H1 (cell line): Measurements from ENCODE around the gene FBXW8. TPM values are rescaled to one million over a fixed set of nuclear protein-coding genes. Genes with fewer than 3 reads are reported as not detected.

Experiments
- CTCF ChIA-PET: fragments of 300-600 bp; sonication (Branson Sonifier 250); formaldehyde crosslinking; loops from one replicate; lab custom pipeline; 2021; ENCODE audit not compliant: partially characterized antibody; lab: Charles Lee
- POLR2A ChIA-PET: fragments of 300-600 bp; sonication (Branson Sonifier 250); formaldehyde crosslinking; loops from one replicate; lab custom pipeline; 2021; ENCODE audit warnings: inconsistent platforms; ENCODE audit not compliant: partially characterized antibody; lab: Charles Lee
- DNase-seq, 2 experiments: peaks; one replicate each; pipeline versions ENCODE4 v3.0.0 to v3.0.0-alpha.2; 2010 to 2022; ENCODE audit warnings: low spot score in 2 of 2, low read depth in 1 of 2, mixed read lengths in 1 of 2
- FAIRE-seq: peaks from 2 replicates; lab custom pipeline; 2011; peaks lifted over from hg19 to GRCh38; lab: Jason Lieb, UNC
- H2AFZ ChIP-seq: 2 replicates; pipeline ENCODE4 v1.8.1; 2012; ENCODE audit warnings: low read length, inconsistent platforms
- H2AK5ac ChIP-seq: 2 replicates; pipeline ENCODE4 v1.6.1; 2013; ENCODE audit warnings: low read depth, low read length
- H2BK120ac ChIP-seq: replicated peaks from 2 replicates; pipeline ENCODE3; 2013; ENCODE audit warnings: low read depth, low read length, inconsistent platforms
- H2BK12ac ChIP-seq: 2 replicates; pipeline ENCODE4 v1.6.1; 2013; ENCODE audit warnings: low read depth, low read length
- H2BK15ac ChIP-seq: 2 replicates; pipeline ENCODE4 v1.6.1; 2013; ENCODE audit warnings: low read length
- H2BK20ac ChIP-seq: 2 replicates; pipeline ENCODE4 v1.6.1; 2013; ENCODE audit warnings: low read length
- H2BK5ac ChIP-seq: 2 replicates; pipeline ENCODE4 v1.6.1; 2013; ENCODE audit warnings: low read depth, low read length
- H3K14ac ChIP-seq: 2 replicates; pipeline ENCODE4 v1.6.1; 2013; ENCODE audit warnings: inconsistent platforms; ENCODE audit not compliant: insufficient read length
- H3K18ac ChIP-seq: 2 replicates; pipeline ENCODE4 v1.6.1; 2013; ENCODE audit warnings: low read length; ENCODE audit errors: extremely low read depth
- H3K23ac ChIP-seq: 2 replicates; pipeline ENCODE4 v1.6.1; 2013; ENCODE audit warnings: inconsistent platforms; ENCODE audit not compliant: insufficient read length
- H3K23me2 ChIP-seq: 2 replicates; pipeline ENCODE4 v1.6.1; 2013; ENCODE audit warnings: low read depth, low read length
- H3K27ac ChIP-seq: 2 replicates; pipeline ENCODE4 v1.6.1; 2011; ENCODE audit warnings: low read depth, low read length, inconsistent platforms
- H3K27me3 ChIP-seq, 4 experiments: replicated peaks in 1 of 4; 1 replicate in 1 of 4; 2 replicates in 3 of 4; pipeline versions ENCODE4 v1.6.1 to v1.8.1; 2011 to 2013; ENCODE audit warnings: low read length in 3 of 4, mild to moderate bottlenecking in 3 of 4, inconsistent platforms in 2 of 4, mixed read lengths in 2 of 4, moderate library complexity in 1 of 4; ENCODE audit not compliant: control insufficient read depth in 3 of 4, insufficient read depth in 3 of 4; ENCODE audit errors: extremely low read depth in 1 of 4
- H3K36me3 ChIP-seq, 4 experiments: 2 replicates each; pipeline versions ENCODE4 v1.6.1 to v1.8.1; 2011 to 2013; ENCODE audit warnings: mild to moderate bottlenecking in 4 of 4, low read length in 3 of 4, moderate library complexity in 2 of 4, control low read depth in 1 of 4, inconsistent platforms in 1 of 4; ENCODE audit not compliant: insufficient read depth in 4 of 4, control insufficient read depth in 2 of 4
- H3K4ac ChIP-seq: replicated peaks from 2 replicates; pipeline ENCODE3; 2013; ENCODE audit warnings: low read length, low read depth, mixed read lengths, inconsistent platforms; ENCODE audit not compliant: insufficient read length
- H3K4me1 ChIP-seq, 4 experiments: replicated peaks in 1 of 4; 1 replicate in 1 of 4; 2 replicates in 3 of 4; pipeline versions ENCODE4 v1.6.1 to v1.8.1; 2011 to 2013; ENCODE audit warnings: low read length in 3 of 4, inconsistent platforms in 2 of 4, mixed read lengths in 1 of 4; ENCODE audit not compliant: insufficient read depth in 4 of 4, control insufficient read depth in 3 of 4
- H3K4me2 ChIP-seq, 2 experiments: 2 replicates each; pipeline versions ENCODE4 v1.6.1 to v1.8.1; 2011 to 2013; ENCODE audit warnings: low read depth in 2 of 2, low read length in 2 of 2, control low read depth in 1 of 2, inconsistent platforms in 1 of 2, mild to moderate bottlenecking in 1 of 2; ENCODE audit not compliant: insufficient read depth in 1 of 2
- H3K4me3 ChIP-seq, 4 experiments: fragments of 200-600, 300-600 bp in 1 of 4; sonication (generic), shearing (Covaris generic), sonication (Bioruptor Twin) in 1 of 4; 2 replicates each; pipeline versions ENCODE4 v1.5.1 to v1.8.1; 2011 to 2016; ENCODE audit warnings: low read length in 4 of 4, low read depth in 3 of 4, control low read depth in 2 of 4, inconsistent platforms in 2 of 4, mild to moderate bottlenecking in 2 of 4, mixed read lengths in 1 of 4, moderate library complexity in 1 of 4; ENCODE audit not compliant: insufficient read depth in 2 of 4; ENCODE audit errors: extremely low read depth in 1 of 4
- H3K56ac ChIP-seq: replicated peaks from 2 replicates; pipeline ENCODE3; 2013; ENCODE audit warnings: low read depth, mild to moderate bottlenecking, mixed read lengths, low read length, inconsistent platforms; ENCODE audit not compliant: insufficient read length
- H3K79me1 ChIP-seq: 2 replicates; pipeline ENCODE4 v1.6.1; 2013; ENCODE audit warnings: low read depth, low read length, control low read depth
- H3K79me2 ChIP-seq, 2 experiments: 2 replicates each; pipeline versions ENCODE4 v1.6.1 to v1.8.1; 2012 to 2013; ENCODE audit warnings: low read length in 2 of 2, mild to moderate bottlenecking in 2 of 2, inconsistent platforms in 1 of 2; ENCODE audit not compliant: insufficient read depth in 2 of 2, control insufficient read depth in 1 of 2
- H3K9ac ChIP-seq, 4 experiments: replicated peaks in 1 of 4; 1 replicate in 1 of 4; 2 replicates in 3 of 4; pipeline versions ENCODE4 v1.6.1 to v1.8.1; 2011 to 2013; ENCODE audit warnings: low read depth in 3 of 4, low read length in 3 of 4, control low read depth in 2 of 4, mild to moderate bottlenecking in 2 of 4, moderate library complexity in 2 of 4, inconsistent platforms in 1 of 4; ENCODE audit errors: extremely low read depth in 1 of 4
- H3K9me3 ChIP-seq, 2 experiments: 2 replicates each; pipeline versions ENCODE4 v1.6.1 to v1.8.1; 2012 to 2013; ENCODE audit warnings: mild to moderate bottlenecking in 2 of 2, moderate library complexity in 2 of 2, control low read depth in 1 of 2, inconsistent platforms in 1 of 2, low read depth in 1 of 2, low read length in 1 of 2, mixed read lengths in 1 of 2; ENCODE audit not compliant: insufficient read depth in 2 of 2
- H4K20me1 ChIP-seq, 2 experiments: replicated peaks in 1 of 2; 2 replicates each; pipeline versions ENCODE3 to v1.8.1; 2011 to 2013; ENCODE audit warnings: inconsistent platforms in 2 of 2, low read length in 2 of 2, mild to moderate bottlenecking in 1 of 2; ENCODE audit not compliant: insufficient read depth in 2 of 2, control insufficient read depth in 1 of 2
- H4K5ac ChIP-seq: 2 replicates; pipeline ENCODE4 v1.6.1; 2013; ENCODE audit warnings: low read length, low read depth, mixed read lengths, inconsistent platforms; ENCODE audit not compliant: insufficient read length
- H4K8ac ChIP-seq: 2 replicates; pipeline ENCODE4 v1.8.0; 2013; ENCODE audit warnings: mild to moderate bottlenecking, moderate library complexity, low read length, inconsistent platforms; ENCODE audit not compliant: insufficient read depth; ENCODE audit errors: extremely low read depth
- H4K91ac ChIP-seq: replicated peaks from 2 replicates; pipeline ENCODE3; 2013; ENCODE audit warnings: low read length, mixed read lengths, inconsistent platforms; ENCODE audit not compliant: insufficient read length
- BCL11A ChIP-seq, 2 experiments: IDR thresholded peaks; one replicate each; pipeline ENCODE4 v1.6.1; 2011; ENCODE audit warnings: low read depth in 2 of 2, low read length in 2 of 2, mild to moderate bottlenecking in 2 of 2
- CBX5 ChIP-seq: fragments of 300-800, 300-1000 bp; sonication (generic); IDR thresholded peaks from 2 replicates; pipeline ENCODE4 v1.7.1; 2016; ENCODE audit warnings: antibody characterized with exemption, low read length, low read depth
- CREB1 ChIP-seq: IDR thresholded peaks from 2 replicates; pipeline ENCODE4 v1.6.1; 2012; ENCODE audit warnings: inconsistent platforms
- CTBP2 ChIP-seq: IDR thresholded peaks from 2 replicates; pipeline ENCODE4 v1.7.0; 2011; ENCODE audit warnings: borderline replicate concordance, mild to moderate bottlenecking, moderate library complexity, mixed read lengths, low read length; ENCODE audit not compliant: insufficient read depth, insufficient read length
- RBBP5 ChIP-seq: IDR thresholded peaks from 2 replicates; pipeline ENCODE4 v1.7.1; 2012; ENCODE audit warnings: low read depth, mild to moderate bottlenecking, inconsistent platforms, low read length, moderate library complexity, borderline replicate concordance
- TCF12 ChIP-seq: IDR thresholded peaks from 2 replicates; pipeline ENCODE4 v1.6.1; 2011; ENCODE audit warnings: low read depth, mild to moderate bottlenecking, low read length
- WGBS, 2 experiments: shearing (Covaris generic) in 1 of 2; methylation state at CpG; one replicate each; pipeline versions ENCODE4 v1.1.6 to v1.1.7; 2013 to 2015; ENCODE audit warnings: low lambda C conversion rate in 2 of 2, mixed read lengths in 2 of 2, inconsistent platforms in 1 of 2, low coverage in 1 of 2, missing lambda C conversion rate in 1 of 2; ENCODE audit not compliant: insufficient replicate concordance in 2 of 2, insufficient coverage in 1 of 2, insufficient read length in 1 of 2; ENCODE audit errors: extremely low coverage in 1 of 2, missing lambda C conversion rate in 1 of 2; 5-methylcytosine and 5-hydroxymethylcytosine counted together
- polyA plus RNA-seq, 7 experiments: library from polyadenylated mRNA; depleted of rRNA in 3 of 7; stranded (reverse) in 5 of 7; unstranded in 2 of 7; fragments of >200 nt in 5 of 7; fragments of 200-250 nt in 2 of 7; gene quantifications; 1 replicate in 5 of 7; 2 replicates in 1 of 7; 4 replicates in 1 of 7; pipeline versions ENCODE4 v1.2.1 to v1.2.3, GENCODE V29; 2011 to 2013; ENCODE audit warnings: missing spikeins in 2 of 7, mixed read lengths in 2 of 7
- total RNA-seq: library from RNA; stranded (reverse); fragmentation: NEBNext Ultra II Directional; extraction: Animal tissue kit (Norgen Biotek cat#: 25700); gene quantifications from 2 replicates; pipeline ENCODE4 v1.2.1, GENCODE V29; 2021

Gene FBXW8
- total and polyA plus RNA-seq, 2 of the 8 experiments (the other 6 are each of a cell fraction or from before 2014, with no cell fraction given) = 15.8 to 16.0 TPM

DNA sequence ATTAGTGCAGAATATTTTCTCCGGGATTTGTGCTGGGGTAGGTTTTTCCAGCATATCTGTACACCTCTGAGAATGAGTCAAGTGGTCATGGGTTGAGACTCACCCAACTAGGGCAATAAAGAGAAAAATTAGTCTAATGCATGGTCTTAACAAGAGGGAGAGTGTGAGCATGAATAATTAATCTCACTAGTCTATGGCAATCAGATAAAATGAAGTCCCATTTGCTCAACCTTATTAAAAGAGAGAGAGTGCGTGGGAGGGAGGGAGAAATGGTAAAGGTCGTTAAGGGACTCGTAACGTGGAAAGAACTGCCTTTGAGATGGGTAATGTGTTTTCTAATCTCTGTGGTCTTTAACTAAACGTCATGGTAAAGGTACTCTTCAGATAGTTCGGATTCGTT is 96.8 kb downstream of the FBXW8 start:
- Histone ChIP-seq H3K4me2 (no peak overlapping the region), H4K20me1 (no peaks in the 10 kb centered on the region), H4K5ac (no peak overlapping the region), H3K23me2 (no peaks in the 10 kb centered on the region; the same call in 1 of the 2 replicates), H3K9me3 (no peaks in the 10 kb centered on the region), H3K56ac (no peak overlapping the region), H2BK20ac (no peak overlapping the region), H2AK5ac (no peak overlapping the region), H3K79me1 (no peaks in the 10 kb centered on the region), H4K8ac (no peak overlapping the region), H3K36me3 (no peaks in the 10 kb centered on the region; a peak in 1 of 8 replicates), H2AFZ (no peak overlapping the region), H3K79me2 (no peaks in the 10 kb centered on the region), H4K91ac (no peak overlapping the region), H3K27ac (no peak overlapping the region), H3K9ac (no peak overlapping the region), H3K27me3 (no peaks in the 10 kb centered on the region), H3K14ac (no peak overlapping the region), H3K4ac (no peak overlapping the region), H2BK12ac (no peak overlapping the region), H3K23ac (no peak overlapping the region), H3K4me3 (no peak overlapping the region), H2BK120ac (no peak overlapping the region), H2BK5ac (no peak overlapping the region), H3K18ac (no peak overlapping the region), H3K4me1 (peaks cover 4 to 33% (median 18%) of the 10 kb centered on the region in 4 experiments), H2BK15ac (no peak overlapping the region)
- no peak for TF ChIP-seq BCL11A (IDR thresholded peaks at IDR 0.05; ENCODE audit: low read depth in 2 of 2, low read length in 2 of 2)
- no peak for TF ChIP-seq CBX5
- TF ChIP-seq RBBP5 = no peak
- no peak for TF ChIP-seq CREB1
- TF ChIP-seq CTBP2 = no peak
- TF ChIP-seq TCF12 = no peak
- FAIRE-seq (no peak), DNase-seq (no peak)
- ChIA-PET POLR2A (no interaction called here), CTCF (no interaction called here)
- whole genome bisulfite sequencing, 2 experiments = 85 to 100% methylated on average over 4 to 8 of the region's 8 CpGs
